Tibial artery (tissue), 4 donors: ENCODE measurements around the gene KIF26B.

Experiments
- DNase-seq, 2 donors: peaks; one replicate each; pipeline ENCODE4 v3.0.0-alpha.2; 2019
- H3K27ac ChIP-seq, 2 donors: fragments of 200-600 bp; sonication (generic) in 1 of 2; 1 replicate in 1 of 2; 2 replicates in 1 of 2; pipeline ENCODE4 v1.5.1; 2018 to 2019; ENCODE audit warnings: mild to moderate bottlenecking in 1 of 2
- H3K27me3 ChIP-seq, 2 donors: fragments of 200-600 bp; sonication (generic) in 1 of 2; one replicate each; pipeline versions ENCODE4 v1.5.1 to v1.6.0; 2016 to 2019
- H3K36me3 ChIP-seq, 3 donors: fragments of 200-600 bp; sonication (generic) in 2 of 3; one replicate each; pipeline ENCODE4 v1.5.1; 2016 to 2019; ENCODE audit warnings: mild to moderate bottlenecking in 2 of 3
- H3K4me1 ChIP-seq, 4 donors: fragments of 200-600 bp; sonication (generic) in 2 of 4; 1 replicate in 3 of 4; 2 replicates in 1 of 4; pipeline ENCODE4 v1.5.1; 2016 to 2019
- H3K4me3 ChIP-seq, 2 donors: fragments of 200-600 bp; sonication (generic) in 1 of 2; 1 replicate in 1 of 2; 2 replicates in 1 of 2; pipeline ENCODE4 v1.5.1; 2018 to 2019; ENCODE audit warnings: mild to moderate bottlenecking in 2 of 2
- H3K9me3 ChIP-seq, 3 donors: fragments of 200-600 bp; sonication (generic) in 1 of 3; one replicate each; pipeline ENCODE4 v1.5.1; 2016 to 2019
- intact Hi-C: fragments of 100-400 bp; cut with DNase I; formaldehyde crosslinking; loops from one replicate; pipeline ENCODE4 v1.15.0; 2023; ENCODE audit warnings: low total_unique reads
- TF ChIP-seq, protein P1 (sequence below), 2 experiments: fragments of 200-600 bp in 1 of 2; fragments of 450-650 bp in 1 of 2; IDR thresholded peaks; one replicate each; pipeline ENCODE4 v1.5.1; 2017 to 2019; ENCODE audit warnings: antibody characterized with exemption in 2 of 2, mild to moderate bottlenecking in 1 of 2, moderate library complexity in 1 of 2

Gene KIF26B

DNA sequence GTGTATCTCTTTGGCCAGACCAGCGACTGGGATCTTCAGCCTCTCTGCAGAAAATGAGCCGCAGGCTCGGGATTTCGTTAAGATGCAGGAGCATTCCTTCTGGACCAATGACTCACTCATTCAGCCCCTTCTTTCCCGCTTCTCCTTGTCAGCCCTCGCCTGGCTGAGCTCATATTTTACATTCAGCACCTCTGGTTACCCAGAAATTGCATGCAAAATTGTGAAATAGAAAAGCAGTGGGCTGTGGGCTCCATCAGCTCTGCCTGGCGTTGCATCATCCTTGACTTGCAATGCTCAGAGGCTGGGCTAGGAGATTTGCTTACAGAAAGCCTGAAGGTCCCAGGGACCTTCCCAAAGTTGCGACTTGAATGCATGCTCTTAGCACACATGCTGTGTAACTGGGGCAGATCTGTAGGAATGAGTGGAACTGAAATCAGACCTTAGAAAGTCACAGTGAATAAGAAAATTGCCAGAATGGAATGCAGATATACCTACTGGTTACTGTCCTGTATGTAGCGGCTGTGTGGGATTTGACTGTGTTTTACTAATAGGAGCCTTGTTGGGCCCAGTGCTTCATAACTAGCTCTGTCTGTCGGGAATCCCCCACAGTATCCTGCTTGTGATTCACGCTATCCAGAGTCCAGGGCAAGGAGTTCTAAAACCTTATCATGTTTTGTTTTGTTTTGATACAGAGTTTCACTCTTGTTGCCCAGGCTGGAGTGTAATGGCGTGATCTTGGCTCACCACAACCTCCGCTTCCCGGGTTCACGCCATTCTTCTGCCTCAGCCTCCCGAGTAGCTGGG, 444.8 kb downstream of the KIF26B start:
- Histone ChIP-seq H3K4me1 (no peaks in the 10 kb centered on the region), H3K9me3 (no peaks in the 10 kb centered on the region), H3K27ac (no peak overlapping the region), H3K27me3 (no peaks in the 10 kb centered on the region), H3K36me3 (no peaks in the 10 kb centered on the region), H3K4me3 (no peak overlapping the region)
- TF ChIP-seq, protein P1, sequence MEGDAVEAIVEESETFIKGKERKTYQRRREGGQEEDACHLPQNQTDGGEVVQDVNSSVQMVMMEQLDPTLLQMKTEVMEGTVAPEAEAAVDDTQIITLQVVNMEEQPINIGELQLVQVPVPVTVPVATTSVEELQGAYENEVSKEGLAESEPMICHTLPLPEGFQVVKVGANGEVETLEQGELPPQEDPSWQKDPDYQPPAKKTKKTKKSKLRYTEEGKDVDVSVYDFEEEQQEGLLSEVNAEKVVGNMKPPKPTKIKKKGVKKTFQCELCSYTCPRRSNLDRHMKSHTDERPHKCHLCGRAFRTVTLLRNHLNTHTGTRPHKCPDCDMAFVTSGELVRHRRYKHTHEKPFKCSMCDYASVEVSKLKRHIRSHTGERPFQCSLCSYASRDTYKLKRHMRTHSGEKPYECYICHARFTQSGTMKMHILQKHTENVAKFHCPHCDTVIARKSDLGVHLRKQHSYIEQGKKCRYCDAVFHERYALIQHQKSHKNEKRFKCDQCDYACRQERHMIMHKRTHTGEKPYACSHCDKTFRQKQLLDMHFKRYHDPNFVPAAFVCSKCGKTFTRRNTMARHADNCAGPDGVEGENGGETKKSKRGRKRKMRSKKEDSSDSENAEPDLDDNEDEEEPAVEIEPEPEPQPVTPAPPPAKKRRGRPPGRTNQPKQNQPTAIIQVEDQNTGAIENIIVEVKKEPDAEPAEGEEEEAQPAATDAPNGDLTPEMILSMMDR (IDR thresholded peaks at IDR 0.05): no peak
- no peak for DNase-seq
- intact Hi-C loops: no loop called here

DNA sequence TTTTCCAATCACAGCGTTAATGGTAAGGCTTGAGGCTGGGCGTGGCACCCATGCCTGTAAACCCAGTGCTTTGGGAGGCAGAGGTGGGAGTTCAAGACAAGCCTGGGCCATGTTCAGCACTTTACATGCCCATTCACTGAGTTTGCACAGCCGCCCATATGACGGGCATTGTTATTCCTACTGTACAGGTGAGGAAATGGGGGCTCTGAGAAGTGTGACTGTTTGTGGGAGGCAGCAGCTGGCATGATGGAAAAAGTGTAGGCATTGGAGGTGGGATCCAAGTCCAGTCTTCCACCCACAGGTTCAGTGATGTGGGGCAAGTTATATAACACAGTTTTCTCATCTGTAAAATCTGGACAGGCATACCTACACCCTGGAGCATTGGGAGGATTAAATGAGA, 445.9 kb downstream of the KIF26B start:
- intact Hi-C loops: no loop called here
- no peaks in the 10 kb centered on the region for H3K9me3 ChIP-seq
- TF ChIP-seq, protein P1 (IDR thresholded peaks at IDR 0.05): no peak
- no peak for DNase-seq
- no peak overlapping the region for H3K4me3 ChIP-seq
- H3K27ac ChIP-seq: no peak overlapping the region
- H3K27me3 ChIP-seq: no peaks in the 10 kb centered on the region
- H3K4me1 ChIP-seq: no peaks in the 10 kb centered on the region
- no peaks in the 10 kb centered on the region for H3K36me3 ChIP-seq

DNA sequence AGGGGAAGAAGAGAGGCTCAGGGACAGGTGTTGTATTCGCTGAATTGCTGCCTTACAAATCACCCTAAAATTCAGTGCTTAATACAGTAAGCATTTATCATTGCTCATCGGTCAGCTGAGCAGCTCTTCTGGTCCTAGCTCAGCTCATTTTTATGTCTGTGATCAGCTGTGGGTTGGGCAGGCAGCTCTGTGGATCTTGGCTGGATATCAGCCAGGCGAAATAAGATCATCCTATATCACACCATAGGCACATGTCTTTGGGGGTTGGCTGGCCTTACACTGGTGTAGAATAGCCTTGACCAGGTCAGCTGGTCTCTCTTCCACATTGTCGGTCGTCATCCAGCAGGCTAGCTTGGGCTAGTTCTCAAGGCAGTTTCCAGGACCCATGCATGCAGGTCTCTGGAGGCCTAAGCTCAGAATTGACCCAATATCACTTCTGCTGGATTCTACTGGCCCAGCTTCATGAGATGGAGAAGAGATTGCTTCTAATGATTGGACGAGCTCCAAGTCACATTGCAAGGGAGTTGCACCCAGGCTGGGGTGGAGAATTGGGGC, 448.6 kb downstream of the KIF26B start:
- Histone ChIP-seq H3K4me1 (no peaks in the 10 kb centered on the region), H3K36me3 (no peaks in the 10 kb centered on the region), H3K27me3 (peaks cover 0 to 2% of the 10 kb centered on the region in 2 donors), H3K27ac (no peak overlapping the region), H3K4me3 (no peak overlapping the region), H3K9me3 (no peaks in the 10 kb centered on the region)
- intact Hi-C loops: no loop called here
- TF ChIP-seq, protein P1 (IDR thresholded peaks at IDR 0.05): no peak
- DNase-seq: no peak

DNA sequence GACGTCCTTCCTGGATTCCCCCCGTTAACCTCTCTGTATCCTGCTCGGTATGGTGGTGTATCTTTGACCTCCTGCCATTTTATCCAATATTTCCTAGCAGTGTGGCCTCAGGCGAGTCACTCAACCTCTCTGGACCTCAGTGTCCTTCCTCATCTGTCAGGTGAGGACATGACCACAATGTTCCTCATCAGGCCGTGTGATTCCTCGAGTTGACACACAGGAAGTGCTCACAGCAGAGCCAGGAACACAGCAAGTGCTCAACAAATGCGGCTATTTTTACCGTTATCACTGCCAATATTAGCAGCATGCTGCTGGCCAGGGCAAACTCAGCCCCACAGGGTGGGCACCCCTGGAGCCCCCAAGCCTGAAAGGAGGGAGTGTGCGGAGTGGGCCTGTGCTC, 450.2 kb downstream of the KIF26B start:
- intact Hi-C loops: no loop called here
- Histone ChIP-seq H3K36me3 (no peaks in the 10 kb centered on the region), H3K4me3 (no peak overlapping the region), H3K9me3 (no peaks in the 10 kb centered on the region), H3K27me3 (peaks cover 0 to 2% of the 10 kb centered on the region in 2 donors), H3K4me1 (no peaks in the 10 kb centered on the region), H3K27ac (no peak overlapping the region)
- TF ChIP-seq, protein P1 (IDR thresholded peaks at IDR 0.05): no peak
- no peak for DNase-seq

DNA sequence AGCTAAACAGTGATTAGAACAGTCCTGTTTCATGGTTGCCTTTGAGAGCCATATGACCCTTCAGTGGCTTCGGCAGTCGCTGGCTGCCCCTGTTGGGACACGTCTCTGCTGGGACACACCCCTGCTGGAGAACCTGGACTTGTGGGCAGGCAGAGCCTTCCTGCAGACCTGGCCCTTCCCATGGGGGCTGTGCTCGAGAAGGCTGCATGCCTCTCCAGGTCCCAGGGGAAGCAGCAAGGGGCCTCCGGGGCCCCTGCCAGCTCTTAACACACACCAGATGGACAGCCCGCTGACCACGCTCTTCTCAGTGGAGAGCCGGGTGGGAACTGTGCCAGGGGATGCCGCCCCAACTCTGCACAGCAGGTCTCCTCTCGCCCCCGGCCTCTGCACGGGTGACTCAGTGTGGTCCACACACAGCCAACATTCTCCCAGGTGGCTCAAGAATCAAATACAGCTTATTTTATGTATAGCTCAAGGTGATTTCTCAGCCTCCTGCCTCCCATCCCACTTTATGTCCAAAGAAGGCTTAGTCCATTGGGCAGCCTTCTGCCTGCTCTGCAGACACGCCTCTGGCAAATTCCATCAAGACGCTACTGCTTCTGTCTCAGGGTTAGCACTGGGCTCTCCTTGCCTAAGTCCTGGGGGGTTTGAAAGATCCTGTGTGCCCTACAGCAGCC, 450.8 kb downstream of the KIF26B start:
- no peaks in the 10 kb centered on the region for H3K36me3 ChIP-seq
- no peaks in the 10 kb centered on the region for H3K4me1 ChIP-seq
- H3K9me3 ChIP-seq: no peaks in the 10 kb centered on the region
- no peak for DNase-seq
- TF ChIP-seq, protein P1 (IDR thresholded peaks at IDR 0.05): no peak
- no peak overlapping the region for H3K4me3 ChIP-seq
- H3K27me3 ChIP-seq: peaks cover 0 to 2% of the 10 kb centered on the region in 2 donors
- H3K27ac ChIP-seq: no peak overlapping the region
- intact Hi-C loops: no loop called here
